Activated CD8-positive, alpha-beta memory T cell treated with anti-CD3 and anti-CD28 coated beads, Interleukin-2, amount 10 ng/mL, durations not matched to agents 7 days and 5 days (primary cell): Measurements from ENCODE around the gene DDTL. TPM values are rescaled to one million over a fixed set of nuclear protein-coding genes. Genes with fewer than 3 reads are reported as not detected.
A peak's percentile ranks its signal among the peaks of the same experiment; 100 is the strongest.
"Not testable (repeated sequence)": the region's sequence is repeated elsewhere in the genome, so short reads cannot be mapped to it uniquely, and the experiment has no call there.

Experiments
- ATAC-seq: fragments of 150-1000 bp; cut with Tn5 transposase; one replicate; pipeline ENCODE4 v1.10.0; 2021; ENCODE audit warnings: moderate library complexity
- CTCF ChIA-PET: fragments of 350-600 bp; sonication (Branson Sonifier 250); formaldehyde crosslinking; loops from one replicate; lab custom pipeline; 2021; ENCODE audit warnings: antibody characterized with exemption; lab: Charles Lee
- DNase-seq: peaks from one replicate; pipeline ENCODE4 v3.0.0-alpha.2; 2020
- H3K27ac Mint-ChIP-seq: one replicate; pipeline ENCODE4 v1.8.0; 2021; ENCODE audit warnings: mild to moderate bottlenecking, mixed read lengths
- H3K27me3 Mint-ChIP-seq: one replicate; pipeline ENCODE4 v1.8.0; 2021; ENCODE audit warnings: mixed read lengths
- H3K36me3 Mint-ChIP-seq: one replicate; pipeline ENCODE4 v1.8.0; 2021; ENCODE audit warnings: mild to moderate bottlenecking, mixed read lengths
- H3K4me1 Mint-ChIP-seq: one replicate; pipeline ENCODE4 v1.8.0; 2021; ENCODE audit warnings: mixed read lengths
- H3K4me3 Mint-ChIP-seq: one replicate; pipeline ENCODE4 v1.8.0; 2021; ENCODE audit warnings: mild to moderate bottlenecking, moderate library complexity, mixed read lengths
- H3K9me3 Mint-ChIP-seq: one replicate; pipeline ENCODE4 v1.8.0; 2022; ENCODE audit warnings: low read depth, mixed read lengths
- total RNA-seq, 2 experiments: library from RNA; stranded (reverse); gene quantifications; one replicate each; pipeline ENCODE4 v1.2.3, GENCODE V29; 2021

Gene DDTL
- not detected for total RNA-seq

DNA sequence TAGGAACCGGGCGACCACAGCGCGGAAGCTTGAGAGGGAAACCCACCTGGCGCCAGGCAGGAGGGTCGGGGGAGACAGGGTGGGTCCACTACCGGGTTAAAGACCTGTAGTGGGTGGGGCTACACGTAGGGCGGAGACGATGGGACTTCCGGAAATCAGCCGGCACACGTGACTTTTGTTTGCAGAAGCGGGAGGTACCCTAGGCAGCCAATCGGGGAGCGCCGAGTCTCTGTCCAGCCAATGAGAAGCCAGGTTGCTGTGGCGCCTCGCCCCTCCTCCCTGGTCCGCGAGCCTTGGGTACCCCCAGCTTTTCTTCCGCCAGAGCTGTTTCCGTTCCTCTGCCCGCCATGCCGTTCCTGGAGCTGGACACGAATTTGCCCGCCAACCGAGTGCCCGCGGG lies at the start of gene DDTL:
Gene DDTL, plus strand, starts transcription at position 321 of the 400 bp plus-strand sequence. Its CDS starts 27 bp downstream, at position 348.
- not testable (repeated sequence) for H3K4me3 Mint-ChIP-seq, H3K4me1 Mint-ChIP-seq
- H3K36me3 Mint-ChIP-seq, result peaks cover 22% of the 10 kb centered on the region

DNA sequence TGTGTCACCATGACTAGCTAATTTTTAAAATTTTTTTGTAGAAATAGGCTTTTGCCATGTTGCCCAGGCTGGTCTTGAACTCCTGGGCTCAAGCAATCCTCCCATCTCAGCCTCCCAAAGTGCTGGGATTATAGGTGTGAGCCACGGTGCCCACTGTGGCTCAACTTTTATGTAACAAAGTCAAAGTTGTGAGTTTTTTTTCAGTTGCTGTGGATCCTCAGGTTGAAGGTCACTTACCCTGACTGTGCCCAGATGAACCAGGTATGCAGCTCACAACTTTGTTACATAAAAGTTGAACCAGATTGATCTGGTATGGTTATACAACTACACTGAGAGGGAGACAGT lies 46.4 kb upstream of the DDTL start:
- ATAC-seq, H3K27me3 Mint-ChIP-seq, CTCF ChIA-PET, H3K9me3 Mint-ChIP-seq, H3K4me3 Mint-ChIP-seq, DNase-seq: not testable (repeated sequence)
- H3K4me1 Mint-ChIP-seq, result peaks cover 24% of the 10 kb centered on the region
- peak overlapping the region; percentile 40 for H3K27ac Mint-ChIP-seq
- peaks cover 49% of the 10 kb centered on the region for H3K36me3 Mint-ChIP-seq

More for the DNA sequence above, at the start of gene DDTL:
- H3K27ac Mint-ChIP-seq, H3K27me3 Mint-ChIP-seq, CTCF ChIA-PET, DNase-seq, H3K9me3 Mint-ChIP-seq: not testable (repeated sequence)
- ATAC-seq, result peak; percentile 99

DNA sequence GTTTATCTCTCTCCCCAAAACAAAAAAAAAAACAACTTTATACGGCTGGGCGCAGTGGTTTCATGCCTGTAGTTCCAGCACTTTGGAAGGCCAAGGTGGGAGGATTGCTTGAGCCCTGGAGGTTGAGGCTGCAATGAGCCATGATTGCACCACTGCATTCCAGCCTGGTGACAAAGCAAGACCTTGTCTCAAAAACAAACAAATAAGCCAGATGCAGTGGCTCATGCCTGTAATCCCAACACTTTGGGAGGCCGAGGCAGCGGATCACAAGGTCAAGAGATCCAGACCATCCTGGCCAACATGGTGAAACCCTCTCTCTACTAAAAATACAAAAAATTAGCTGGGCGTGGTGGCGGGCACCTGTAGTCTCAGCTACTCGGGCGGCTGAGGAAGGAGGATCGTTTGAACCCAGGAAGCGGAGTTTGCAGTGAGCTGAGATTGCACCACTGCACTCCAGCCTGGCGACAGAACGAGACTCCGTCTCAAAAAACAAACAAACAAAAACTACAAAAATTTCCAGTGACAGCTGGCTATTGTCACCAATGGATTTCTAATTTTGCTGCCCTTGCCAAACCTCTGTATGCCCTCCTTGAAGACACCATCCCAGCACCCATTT lies 45.0 kb upstream of the DDTL start:
- Mint-ChIP-seq H3K36me3 (peaks cover 62% of the 10 kb centered on the region), H3K27ac (peak overlapping the region; percentile 82), H3K4me1 (peaks cover 21% of the 10 kb centered on the region)
- not testable (repeated sequence) for ATAC-seq, DNase-seq, H3K27me3 Mint-ChIP-seq, H3K4me3 Mint-ChIP-seq, H3K9me3 Mint-ChIP-seq
- CTCF ChIA-PET, result interaction anchor here (0.7 kb wide), 1 partner anchor 310 kb away, joined by 3 read pairs; no protein-coding TSS in a partner anchor

DNA sequence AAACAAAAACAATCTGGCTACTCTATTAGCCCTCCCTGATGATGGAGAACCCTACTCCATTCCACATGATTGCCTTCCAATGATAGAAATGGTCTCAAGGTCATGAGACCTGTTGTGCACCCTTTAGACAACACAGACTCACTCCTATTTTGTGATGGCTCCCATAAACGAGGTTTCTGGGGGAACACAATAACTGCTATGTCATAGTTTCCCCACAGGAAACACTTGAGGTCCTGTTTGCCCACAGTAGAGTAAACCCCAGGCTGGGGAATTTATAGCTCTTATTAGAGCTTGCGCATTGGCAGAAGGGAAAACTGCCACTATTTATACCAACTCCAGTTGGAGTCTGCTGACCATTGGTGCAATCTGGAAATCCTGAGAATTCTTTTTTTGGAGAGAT lies 43.8 kb upstream of the DDTL start:
- Mint-ChIP-seq H3K27me3 (no peaks in the 10 kb centered on the region), H3K4me3 (no peak overlapping the region), H3K27ac (peak overlapping the region; percentile 82), H3K9me3 (peaks cover 10% of the 10 kb centered on the region), H3K36me3 (peaks cover 71% of the 10 kb centered on the region), H3K4me1 (peaks cover 21% of the 10 kb centered on the region)
- CTCF ChIA-PET, result interaction anchor here (0.7 kb wide), 1 partner anchor 29 kb away, joined by 4 read pairs; the partner anchor contains the start of gene MIF
- DNase-seq (peak; percentile 55), ATAC-seq (peak; percentile 77)

DNA sequence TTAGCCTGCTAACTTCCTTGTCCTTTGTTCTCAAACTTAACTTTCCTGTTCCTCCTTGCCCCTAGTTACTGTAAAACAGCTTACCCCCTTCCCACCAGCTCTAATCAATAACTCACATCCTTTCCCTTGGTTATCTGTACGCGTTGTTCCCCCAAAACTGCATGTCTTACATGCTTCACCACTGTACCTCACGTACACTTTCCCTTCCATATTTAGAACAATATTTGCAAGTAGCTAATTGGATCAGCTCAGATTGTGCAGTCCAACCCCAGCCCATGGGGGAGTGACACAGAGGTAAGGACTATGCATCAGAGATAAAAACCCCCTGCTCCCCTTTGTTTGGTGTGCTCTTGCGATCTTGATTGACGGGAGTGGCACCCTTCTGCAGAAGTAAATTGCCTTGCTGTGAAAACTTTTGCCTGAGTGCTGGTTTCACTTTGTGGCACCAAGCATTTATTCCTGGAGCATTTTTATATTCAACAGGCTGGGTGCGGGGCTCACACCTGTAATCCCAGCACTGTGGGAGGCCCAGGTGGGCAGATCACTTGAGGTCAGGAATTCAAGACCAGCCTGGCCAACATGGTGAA lies 41.6 kb upstream of the DDTL start:
- CTCF ChIA-PET, result interaction anchor here (0.7 kb wide), 1 partner anchor 468 kb away, joined by 3 read pairs; no protein-coding TSS in a partner anchor
- Mint-ChIP-seq H3K36me3 (peaks cover 80% of the 10 kb centered on the region), H3K4me3 (no peak overlapping the region), H3K27ac (no peak overlapping the region), H3K9me3 (peaks cover 10% of the 10 kb centered on the region), H3K4me1 (peaks cover 21% of the 10 kb centered on the region), H3K27me3 (no peaks in the 10 kb centered on the region)
- DNase-seq (no peak), ATAC-seq (no peak)

DNA sequence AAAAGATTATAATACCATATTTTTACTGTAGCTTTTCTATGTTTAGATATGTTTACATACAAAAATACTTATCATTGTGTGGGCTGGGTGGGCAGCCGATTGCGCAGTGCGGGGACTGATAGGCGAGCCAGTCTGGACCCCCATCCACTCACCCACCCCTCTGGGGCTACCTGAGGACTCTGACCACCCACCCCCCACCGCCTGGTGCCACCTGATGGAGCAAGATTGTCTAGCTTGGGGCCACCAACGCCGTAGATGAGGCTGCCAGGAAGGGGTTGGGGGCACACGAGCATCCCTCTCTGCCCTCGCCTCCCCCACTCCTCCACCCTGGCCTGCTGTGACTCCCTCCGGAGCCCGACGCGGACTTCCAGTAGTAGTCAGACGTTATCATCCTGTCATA lies 40.1 kb upstream of the DDTL start:
- Mint-ChIP-seq H3K27me3 (no peaks in the 10 kb centered on the region), H3K9me3 (peaks cover 15% of the 10 kb centered on the region), H3K4me3 (no peak overlapping the region), H3K27ac (no peak overlapping the region), H3K4me1 (peaks cover 21% of the 10 kb centered on the region), H3K36me3 (peaks cover 78% of the 10 kb centered on the region)
- ATAC-seq (no peak), DNase-seq (no peak)
- CTCF ChIA-PET, result interaction anchor here (1.0 kb wide), 1 partner anchor 64 kb away, joined by 4 read pairs; no protein-coding TSS in a partner anchor

DNA sequence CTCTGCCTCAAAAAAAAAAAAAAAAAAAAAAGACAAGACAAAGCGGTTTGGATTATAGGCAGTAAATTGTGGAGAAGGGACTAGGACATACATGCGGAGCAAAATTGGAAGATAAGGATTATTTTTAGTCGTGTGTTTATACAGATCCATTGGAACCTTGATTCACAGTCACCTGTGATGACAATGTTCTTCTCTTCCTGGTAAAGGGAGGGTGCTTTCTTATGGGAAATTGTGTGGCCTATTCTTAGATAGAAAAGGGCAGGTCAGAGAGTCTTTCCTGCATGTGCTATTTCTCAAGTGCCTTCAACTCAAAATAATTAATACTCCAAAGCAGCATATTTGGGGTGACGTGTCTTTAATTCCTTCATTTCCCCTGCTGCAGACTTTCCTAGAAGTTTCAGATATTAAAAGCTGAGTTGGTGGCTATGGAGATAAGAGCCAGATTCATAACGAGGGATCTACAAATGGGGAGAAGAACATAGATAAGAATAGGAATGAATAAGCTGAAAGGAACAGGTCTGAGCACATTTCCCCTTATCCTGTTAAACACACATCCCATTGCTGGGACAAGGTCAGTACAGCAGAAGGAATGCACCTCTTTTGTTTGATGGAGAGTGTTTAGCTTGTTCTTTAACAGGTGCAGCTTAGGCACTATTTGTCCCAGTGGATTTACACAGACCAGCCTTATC lies 28.2 kb upstream of the DDTL start:
- H3K36me3 Mint-ChIP-seq, result no peaks in the 10 kb centered on the region
- no peaks in the 10 kb centered on the region for H3K4me1 Mint-ChIP-seq
- no peak overlapping the region for H3K27ac Mint-ChIP-seq
- no peak for ATAC-seq
- no peak for DNase-seq
- peaks cover 3% of the 10 kb centered on the region for H3K27me3 Mint-ChIP-seq
- no peak overlapping the region for H3K4me3 Mint-ChIP-seq
- H3K9me3 Mint-ChIP-seq, result no peaks in the 10 kb centered on the region
- CTCF ChIA-PET, result no interaction called here

DNA sequence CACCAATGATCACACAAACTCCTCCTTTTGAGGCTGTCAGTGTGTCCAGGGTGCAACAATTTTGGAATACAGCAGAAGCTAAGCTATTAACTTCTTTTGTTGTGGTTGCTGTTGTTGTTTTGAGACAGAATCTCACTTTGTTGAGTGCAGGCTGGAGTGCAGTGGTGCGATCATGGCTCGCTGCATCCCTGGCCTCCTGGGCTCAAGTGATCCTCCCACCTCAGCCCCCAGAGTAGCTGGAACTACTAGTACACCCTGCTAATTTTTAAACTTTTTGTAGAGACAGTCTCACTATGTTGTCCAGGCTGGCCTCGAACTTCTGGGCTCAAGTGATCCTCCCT lies 27.7 kb upstream of the DDTL start:
- DNase-seq (no peak), ATAC-seq (no peak)
- Mint-ChIP-seq H3K9me3 (no peaks in the 10 kb centered on the region), H3K4me1 (no peaks in the 10 kb centered on the region), H3K4me3 (no peak overlapping the region), H3K27me3 (peaks cover 3% of the 10 kb centered on the region), H3K27ac (no peak overlapping the region), H3K36me3 (no peaks in the 10 kb centered on the region)
- CTCF ChIA-PET, result no interaction called here

DNA sequence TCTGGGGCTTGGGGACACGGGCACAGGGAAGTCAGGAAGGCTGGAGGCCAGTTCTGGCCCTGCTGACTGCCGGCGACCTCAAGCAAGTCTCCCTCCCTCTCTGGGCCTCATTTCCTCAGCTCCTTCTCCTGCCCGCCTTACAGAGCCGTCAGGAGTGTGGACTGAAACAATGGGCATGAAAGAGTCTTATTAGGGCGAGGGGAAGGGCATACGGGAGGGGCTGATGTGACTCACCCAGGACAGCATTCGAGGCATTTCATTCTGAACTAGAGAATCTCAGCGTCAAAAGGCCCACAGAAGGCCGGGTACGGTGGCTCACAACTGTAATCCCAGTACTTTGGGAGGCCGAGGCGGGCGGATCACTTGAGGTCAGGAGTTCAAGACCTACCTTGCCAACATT lies 26.5 kb upstream of the DDTL start:
- CTCF ChIA-PET, H3K4me3 Mint-ChIP-seq, H3K27me3 Mint-ChIP-seq, ATAC-seq, DNase-seq, H3K4me1 Mint-ChIP-seq, H3K36me3 Mint-ChIP-seq, H3K27ac Mint-ChIP-seq, H3K9me3 Mint-ChIP-seq: not testable (repeated sequence)

DNA sequence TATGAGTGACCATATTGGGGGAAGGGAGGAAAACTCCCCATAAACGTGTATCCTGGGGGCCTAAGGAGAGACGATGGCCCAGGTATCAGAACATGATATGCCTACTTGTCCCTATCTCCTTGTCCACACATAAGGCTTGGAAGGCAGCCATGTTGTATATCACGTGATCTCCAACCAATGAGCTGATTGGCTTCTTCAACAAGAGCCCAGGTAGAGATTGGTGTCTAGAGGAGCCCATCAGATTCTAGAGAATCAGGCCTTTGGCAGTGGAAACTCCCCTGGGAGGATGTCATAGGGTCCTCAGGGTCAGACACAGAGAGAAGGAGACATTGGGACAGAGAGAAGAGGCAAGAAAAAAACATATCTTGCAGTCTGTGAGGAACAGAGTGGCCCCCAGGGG lies 19.3 kb upstream of the DDTL start:
- H3K4me3 Mint-ChIP-seq, DNase-seq, H3K27me3 Mint-ChIP-seq, H3K27ac Mint-ChIP-seq, H3K36me3 Mint-ChIP-seq, ATAC-seq, H3K4me1 Mint-ChIP-seq, CTCF ChIA-PET, H3K9me3 Mint-ChIP-seq: not testable (repeated sequence)

DNA sequence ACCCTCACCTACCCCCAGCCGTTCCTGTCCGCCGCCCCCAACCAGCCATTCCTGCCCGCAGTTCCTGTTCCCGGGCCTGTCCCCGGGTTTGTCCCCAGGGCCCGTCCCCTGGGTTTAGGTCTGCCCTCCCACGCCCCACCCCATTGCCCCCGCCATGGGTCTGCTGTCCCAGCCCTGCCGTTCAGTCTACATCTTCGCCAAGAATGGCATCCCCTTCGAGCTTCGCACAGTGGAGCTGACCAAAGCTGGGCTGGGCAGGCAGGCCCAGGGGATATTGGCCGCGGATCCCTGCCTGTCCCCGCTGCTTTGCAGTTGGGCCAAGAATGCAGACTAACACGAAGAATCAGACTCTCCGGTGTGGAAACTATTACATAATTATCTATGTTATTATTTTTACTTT lies 16.9 kb upstream of the DDTL start:
- DNase-seq, H3K36me3 Mint-ChIP-seq, H3K9me3 Mint-ChIP-seq, H3K4me3 Mint-ChIP-seq, H3K4me1 Mint-ChIP-seq, H3K27ac Mint-ChIP-seq, ATAC-seq, H3K27me3 Mint-ChIP-seq, CTCF ChIA-PET: not testable (repeated sequence)

DNA sequence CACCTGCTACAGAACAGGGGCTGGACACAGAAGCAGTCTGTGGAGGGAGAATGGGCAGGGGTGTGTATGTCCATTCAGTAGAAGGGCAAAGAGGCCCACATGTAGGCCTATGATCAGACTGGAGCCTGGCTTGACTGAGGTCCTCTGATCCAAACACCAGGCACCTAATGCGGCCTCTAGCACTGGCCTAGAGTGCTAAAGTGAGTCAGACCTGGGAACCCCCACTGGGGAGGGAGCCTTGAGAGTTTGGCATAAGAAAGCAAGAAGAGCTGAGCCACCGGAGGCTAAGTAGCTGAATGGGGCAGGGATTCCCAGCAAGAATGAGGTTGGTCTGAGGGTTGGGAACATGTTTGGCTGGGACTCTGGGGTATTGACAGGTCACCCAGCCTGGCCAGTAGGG lies 15.3 kb upstream of the DDTL start:
- H3K36me3 Mint-ChIP-seq, H3K27me3 Mint-ChIP-seq, H3K4me3 Mint-ChIP-seq, H3K27ac Mint-ChIP-seq, CTCF ChIA-PET, ATAC-seq, H3K4me1 Mint-ChIP-seq, H3K9me3 Mint-ChIP-seq, DNase-seq: not testable (repeated sequence)

DNA sequence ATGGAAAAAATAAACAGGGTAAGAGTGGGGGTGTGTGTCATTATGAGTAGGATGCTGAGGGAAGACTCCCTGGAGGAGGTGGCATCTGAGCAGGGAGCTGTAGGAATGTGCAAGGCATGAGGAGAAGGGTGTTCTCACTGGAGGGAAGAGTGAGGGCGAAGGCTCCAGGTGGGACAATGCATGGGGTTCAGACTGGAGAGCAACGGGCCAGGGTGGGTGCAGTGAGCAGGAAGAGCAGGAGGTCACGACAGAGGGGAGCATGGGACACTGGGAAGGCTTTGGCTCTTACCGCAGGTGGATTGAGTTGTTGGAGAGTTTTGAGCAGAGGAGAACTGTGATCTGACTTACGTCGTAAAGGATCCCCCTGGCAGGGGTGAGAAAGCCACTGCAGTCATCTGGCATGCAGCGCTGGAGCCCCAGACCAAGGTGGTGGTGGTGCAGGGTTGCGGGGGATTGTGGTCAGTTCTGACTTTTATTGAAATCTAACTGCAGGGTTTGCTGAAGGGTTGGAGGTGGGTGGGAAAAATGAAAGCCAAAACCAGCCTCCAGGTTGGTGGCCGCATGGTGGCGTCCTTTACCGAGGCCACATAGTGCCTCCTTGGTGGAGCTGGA lies 13.8 kb upstream of the DDTL start:
- H3K9me3 Mint-ChIP-seq, H3K36me3 Mint-ChIP-seq, H3K27me3 Mint-ChIP-seq, H3K4me3 Mint-ChIP-seq, H3K27ac Mint-ChIP-seq, ATAC-seq, H3K4me1 Mint-ChIP-seq, CTCF ChIA-PET, DNase-seq: not testable (repeated sequence)
